ENCODE data around the gene NEU4.
"Not testable (repeated sequence)": the region's sequence is repeated elsewhere in the genome, so short reads cannot be mapped to it uniquely, and the experiment has no call there.

NEU4 gene

GRCh38 chr2:241799522-241800197 is 9.3 kb upstream of the NEU4 start:
- no peak for DNase-seq

GRCh38 chr2:241800198-241800903 is 8.6 kb upstream of the NEU4 start:
- DNase-seq = not testable (repeated sequence)

- DNase-seq = no peak
Measured at GRCh38 chr2:241801611-241802420, 7.2 kb upstream of the NEU4 start.

GRCh38 chr2:241802421-241803318 is 6.3 kb upstream of the NEU4 start:
- DNase-seq = no peak

- DNase-seq = no peak
Measured at GRCh38 chr2:241803387-241804325, 5.3 kb upstream of the NEU4 start.

GRCh38 chr2:241804326-241805229 is 4.4 kb upstream of the NEU4 start:
- DNase-seq = no peak

GRCh38 chr2:241806217-241806616 is 2.8 kb upstream of the NEU4 start:
- not testable (repeated sequence) for DNase-seq

- no peak for DNase-seq
Measured at GRCh38 chr2:241808051-241808720, 807 bp upstream of the NEU4 start.

- DNase-seq = no peak
Measured at GRCh38 chr2:241809383-241810306, 652 bp downstream of the NEU4 start.

- DNase-seq = no peak
Measured at GRCh38 chr2:241810307-241811200, 1.6 kb downstream of the NEU4 start.

GRCh38 chr2:241811201-241811951 is 2.4 kb downstream of the NEU4 start:
- no peak for DNase-seq

- no peak for DNase-seq
Measured at GRCh38 chr2:241811952-241812729, 3.1 kb downstream of the NEU4 start.

- no peak for DNase-seq
Measured at GRCh38 chr2:241812730-241813643, 4.0 kb downstream of the NEU4 start.

GRCh38 chr2:241813644-241814392 is 4.8 kb downstream of the NEU4 start:
- no peak for DNase-seq
